A549 (cell line): ENCODE results near the gene ARFGEF2. TPM values are rescaled to one million over a fixed set of nuclear protein-coding genes. Genes with fewer than 3 reads are reported as not detected.
"Not testable (repeated sequence)": the region's sequence is repeated elsewhere in the genome, so short reads cannot be mapped to it uniquely, and the experiment has no call there.

Experiments
- ATAC-seq, 2 experiments: fragments of 200-7000 bp in 1 of 2; fragments of >200 bp in 1 of 2; cut with Nextera tagmentation in 1 of 2; cut with Tn5 transposase in 1 of 2; 3 replicates each; pipeline versions ENCODE4 v1.8.0 to v1.9.1; 2018 to 2020; ENCODE audit warnings: mild to moderate bottlenecking in 1 of 2, moderate library complexity in 1 of 2
- CTCF ChIA-PET: fragments of 300-600 bp; sonication (Branson Sonifier 250); formaldehyde crosslinking; extraction: SDS; loops from one replicate; lab custom pipeline; 2021; ENCODE audit warnings: antibody characterized with exemption, inconsistent platforms; lab: Yijun Ruan, JAX
- POLR2A ChIA-PET: fragments of 350-600 bp; formaldehyde crosslinking; extraction: SDS; loops from one replicate; lab custom pipeline; 2021; ENCODE audit warnings: antibody characterized with exemption, inconsistent platforms; lab: Yijun Ruan, JAX
- DNase-seq, 2 experiments: peaks; one replicate each; pipeline versions ENCODE4 v3.0.0 to v3.0.0-alpha.2; 2011 to 2016; ENCODE audit warnings: low read depth in 1 of 2, low spot score in 1 of 2
- FAIRE-seq: peaks from 2 replicates; lab custom pipeline; 2011; peaks lifted over from hg19 to GRCh38; lab: Jason Lieb, UNC
- H3K27ac ChIP-seq, 2 experiments: fragments of >200 bp; sonication (Bioruptor Twin); formaldehyde crosslinking; 3 replicates each; pipeline ENCODE4 v1.5.1; 2016 to 2017
- H3K4me1 ChIP-seq: fragments of >200 bp; sonication (Bioruptor Twin); formaldehyde crosslinking; 3 replicates; pipeline ENCODE4 v1.6.1; 2016
- H3K4me2 ChIP-seq: fragments of >200 bp; sonication (Bioruptor Twin); formaldehyde crosslinking; 3 replicates; pipeline ENCODE4 v1.6.1; 2016
- H3K4me3 ChIP-seq: fragments of >200 bp; sonication (Bioruptor Twin); formaldehyde crosslinking; 3 replicates; pipeline ENCODE4 v1.5.1; 2016
- H3K9me3 ChIP-seq: fragments of >200 bp; sonication (Bioruptor Twin); formaldehyde crosslinking; 3 replicates; pipeline ENCODE4 v1.6.1; 2016
- CBX2 ChIP-seq: fragments of 200-600 bp; sonication (generic); IDR thresholded peaks from 2 replicates; pipeline ENCODE4 v1.6.1; 2016; ENCODE audit warnings: low read depth, mild to moderate bottlenecking, borderline replicate concordance
- ELK1 ChIP-seq: fragments of 150-350 bp; IDR thresholded peaks from 2 replicates; pipeline ENCODE4 v1.6.1; 2014; ENCODE audit warnings: low read depth, mild to moderate bottlenecking, low read length
- HOXA7 ChIP-seq: fragments of 250-450 bp; sonication (Bioruptor Pico); IDR thresholded peaks from 2 replicates; pipeline ENCODE4 v1.5.0; 2020; ENCODE audit warnings: mild to moderate bottlenecking, moderate library complexity
- JUN ChIP-seq, 2 experiments: fragments of >200 bp; sonication (Bioruptor Twin); formaldehyde crosslinking; IDR thresholded peaks; 2 replicates in 1 of 2; 3 replicates in 1 of 2; pipeline ENCODE4 v1.6.1; 2016 to 2017
- PBX3 ChIP-seq: IDR thresholded peaks from 2 replicates; pipeline ENCODE4 v1.6.1; 2012
- RFX5 ChIP-seq: fragments of 450-650 bp; IDR thresholded peaks from 2 replicates; pipeline ENCODE4 v1.7.1; 2014; ENCODE audit warnings: antibody characterized with exemption, mild to moderate bottlenecking, moderate library complexity
- RNF2 ChIP-seq: fragments of 200-600 bp; sonication (generic); IDR thresholded peaks from 2 replicates; pipeline ENCODE4 v1.6.1; 2016; ENCODE audit warnings: low read depth, mild to moderate bottlenecking, antibody characterized with exemption, moderate library complexity, borderline replicate concordance
- WGBS: methylation state at CpG from one replicate; pipeline ENCODE4 v1.1.6; 2017; ENCODE audit errors: missing lambda C conversion rate; 5-methylcytosine and 5-hydroxymethylcytosine counted together
- polyA plus RNA-seq, 4 experiments: library from polyadenylated mRNA; depleted of rRNA in 3 of 4; stranded (reverse); fragments of >200 nt; fragmentation: RNase III in 1 of 4; extraction: RNeasy Plus Mini Kit Qiagen cat#74134 plus additional on column Dnase treatment in 1 of 4; gene quantifications; 2 replicates in 3 of 4; 3 replicates in 1 of 4; pipeline ENCODE4 v1.2.3, GENCODE V29; 2011 to 2017
- small RNA-seq, 6 experiments: library from RNA; depleted of rRNA; stranded (forward); fragments of <200 nt; gene quantifications; one replicate each; pipeline ENCODE3, GENCODE V24; 2012

Gene ARFGEF2
- polyA plus RNA-seq, 2 of the 4 experiments (the other 2 are of a cell fraction), result 12.3 to 24.3 TPM

GRCh38 chr20:49078310-49078709, 156.8 kb downstream of the ARFGEF2 start:
- H3K9me3 ChIP-seq, result no peaks in the 10 kb centered on the region
- H3K4me3 ChIP-seq, result no peak overlapping the region
- ATAC-seq, result no peak
- no peaks in the 10 kb centered on the region for H3K4me1 ChIP-seq
- 98% methylated on average over 3 of the region's 3 CpGs for WGBS
- no peak for DNase-seq
- TF ChIP-seq PBX3 (no peak), HOXA7 (CRISPR knock-in tag) (no peak), ELK1 (no peak), RFX5 (no peak), CBX2 (no peak), RNF2 (no peak), JUN (IDR thresholded peaks at IDR 0.05) (no peak)
- no peak overlapping the region for H3K27ac ChIP-seq
- no peak for FAIRE-seq
- POLR2A ChIA-PET, result interaction anchor here (1.0 kb wide), 1 partner anchor 10 kb away, joined by 3 read pairs; no protein-coding TSS in a partner anchor
- CTCF ChIA-PET, result interaction anchor here (0.7 to 1.4 kb wide), 5 partner anchors 10 to 421 kb away, joined by 3 to 5 read pairs (median 5); no protein-coding TSS in a partner anchor
- H3K4me2 ChIP-seq, result no peak overlapping the region

GRCh38 chr20:49082295-49082694, 160.8 kb downstream of the ARFGEF2 start:
- DNase-seq, H3K27ac ChIP-seq, FAIRE-seq, ATAC-seq, CTCF ChIA-PET, POLR2A ChIA-PET, H3K9me3 ChIP-seq, H3K4me2 ChIP-seq, H3K4me1 ChIP-seq, H3K4me3 ChIP-seq: not testable (repeated sequence)
- WGBS, result 88% methylated on average over 12 of the region's 12 CpGs

Small RNA genes within 50 kb of the gene (small RNA-seq; reads per million reads assigned to genes)
- 0 reads per million in 6 experiments for gene SNAP23P1

Other genes with a start within 250 kb of the ARFGEF2 start
- 3.6 and 4.3 TPM in 2 replicates for gene PREX1, start 93.7 kb upstream of the ARFGEF2 start, polyA plus RNA-seq (2011; rRNA removed)
- gene PREX1, start 93.7 kb upstream of the ARFGEF2 start, polyA plus RNA-seq (2017; fragmentation: RNase III; extraction: RNeasy Plus Mini Kit Qiagen cat#74134 plus additional on column Dnase treatment), result 4.2 to 5.2 TPM (median 5.0 TPM) in 3 replicates
- 125 and 131 TPM in 2 replicates for gene CSE1L, start 124.6 kb downstream of the ARFGEF2 start, polyA plus RNA-seq (2011; rRNA removed)
- 113 to 132 TPM (median 116 TPM) in 3 replicates for gene CSE1L, start 124.6 kb downstream of the ARFGEF2 start, polyA plus RNA-seq (2017; fragmentation: RNase III; extraction: RNeasy Plus Mini Kit Qiagen cat#74134 plus additional on column Dnase treatment)